ENCODE measurements around the gene IL7R.

The IL7R gene

DNA sequence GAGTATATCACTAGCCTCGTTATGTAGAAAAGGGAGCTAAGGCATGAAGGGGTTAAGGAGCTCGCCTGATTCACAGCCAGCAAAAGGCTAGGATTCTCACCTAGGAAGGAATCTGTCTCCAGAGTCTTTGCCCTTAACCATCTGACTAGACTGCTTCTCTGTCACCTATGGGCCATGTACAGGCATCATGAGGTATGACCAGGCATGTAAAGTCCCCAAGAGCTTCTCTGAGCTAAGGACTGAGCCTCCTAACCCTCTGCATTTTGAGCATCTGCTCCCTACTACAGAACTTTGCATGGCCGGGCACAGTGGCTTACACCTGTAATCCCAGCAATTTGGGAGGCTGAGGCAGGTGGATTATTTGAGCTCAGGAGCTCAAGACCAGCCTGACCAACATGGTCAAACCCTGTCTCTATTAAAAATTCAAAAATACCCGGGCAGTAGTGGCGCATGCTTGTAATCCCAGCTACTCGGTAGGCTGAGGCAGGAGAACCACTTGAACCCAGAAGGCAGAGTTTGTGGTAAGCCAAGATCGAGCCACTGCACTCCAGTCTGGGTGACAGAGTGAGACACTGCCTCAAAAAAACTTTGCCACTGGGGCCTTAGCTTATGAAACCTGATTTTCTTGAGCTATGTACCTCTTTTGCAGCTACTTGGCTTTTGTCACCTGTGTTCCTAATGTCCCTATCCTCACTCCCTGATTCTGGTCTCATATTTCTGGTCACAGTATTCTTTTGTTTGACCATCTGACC is 33.2 kb upstream of the IL7R start:
- H3K9me3 ChIP-seq (ENCODE audit: severe bottlenecking) = no peaks in the 10 kb centered on the region
- TF ChIP-seq, protein P1, sequence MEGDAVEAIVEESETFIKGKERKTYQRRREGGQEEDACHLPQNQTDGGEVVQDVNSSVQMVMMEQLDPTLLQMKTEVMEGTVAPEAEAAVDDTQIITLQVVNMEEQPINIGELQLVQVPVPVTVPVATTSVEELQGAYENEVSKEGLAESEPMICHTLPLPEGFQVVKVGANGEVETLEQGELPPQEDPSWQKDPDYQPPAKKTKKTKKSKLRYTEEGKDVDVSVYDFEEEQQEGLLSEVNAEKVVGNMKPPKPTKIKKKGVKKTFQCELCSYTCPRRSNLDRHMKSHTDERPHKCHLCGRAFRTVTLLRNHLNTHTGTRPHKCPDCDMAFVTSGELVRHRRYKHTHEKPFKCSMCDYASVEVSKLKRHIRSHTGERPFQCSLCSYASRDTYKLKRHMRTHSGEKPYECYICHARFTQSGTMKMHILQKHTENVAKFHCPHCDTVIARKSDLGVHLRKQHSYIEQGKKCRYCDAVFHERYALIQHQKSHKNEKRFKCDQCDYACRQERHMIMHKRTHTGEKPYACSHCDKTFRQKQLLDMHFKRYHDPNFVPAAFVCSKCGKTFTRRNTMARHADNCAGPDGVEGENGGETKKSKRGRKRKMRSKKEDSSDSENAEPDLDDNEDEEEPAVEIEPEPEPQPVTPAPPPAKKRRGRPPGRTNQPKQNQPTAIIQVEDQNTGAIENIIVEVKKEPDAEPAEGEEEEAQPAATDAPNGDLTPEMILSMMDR (IDR thresholded peaks at IDR 0.05; ENCODE audit: low read depth, low read length) = no peak
- no peak overlapping the region for H3K27ac ChIP-seq
- no peak overlapping the region for H3K4me3 ChIP-seq (ENCODE audit: low read depth, low read length)
- peaks cover 71% of the 10 kb centered on the region for H3K27me3 ChIP-seq (ENCODE audit: insufficient read depth, low read depth, severe bottlenecking)
- no peaks in the 10 kb centered on the region for H3K36me3 ChIP-seq
- DNase-seq = no peak

DNA sequence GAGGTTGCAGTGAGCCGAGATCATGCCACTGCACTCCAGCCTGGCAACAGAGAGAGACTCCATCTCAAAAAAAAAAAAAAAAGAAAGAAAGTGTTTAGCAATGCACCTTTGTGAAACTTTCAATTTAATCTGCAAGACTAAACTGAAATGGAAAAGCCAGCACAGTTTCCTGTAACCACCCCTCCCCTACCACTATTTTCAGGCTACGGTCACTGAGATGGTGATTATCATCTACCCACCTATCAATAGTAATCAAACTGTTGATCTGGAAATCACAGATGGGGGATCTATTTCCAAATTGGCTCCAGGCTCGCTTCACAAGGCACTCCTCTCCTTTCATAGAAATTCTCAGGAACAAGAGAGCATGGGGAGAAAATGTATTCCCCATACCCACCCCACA is 30.6 kb upstream of the IL7R start:
- Histone ChIP-seq H3K9me3 (ENCODE audit: severe bottlenecking) (no peaks in the 10 kb centered on the region), H3K4me3 (ENCODE audit: low read depth, low read length) (no peak overlapping the region), H3K27me3 (ENCODE audit: insufficient read depth, low read depth, severe bottlenecking) (peaks cover 76% of the 10 kb centered on the region), H3K36me3 (no peaks in the 10 kb centered on the region), H3K27ac (no peak overlapping the region)
- TF ChIP-seq, protein P1 (IDR thresholded peaks at IDR 0.05; ENCODE audit: low read depth, low read length) = no peak
- DNase-seq = no peak

DNA sequence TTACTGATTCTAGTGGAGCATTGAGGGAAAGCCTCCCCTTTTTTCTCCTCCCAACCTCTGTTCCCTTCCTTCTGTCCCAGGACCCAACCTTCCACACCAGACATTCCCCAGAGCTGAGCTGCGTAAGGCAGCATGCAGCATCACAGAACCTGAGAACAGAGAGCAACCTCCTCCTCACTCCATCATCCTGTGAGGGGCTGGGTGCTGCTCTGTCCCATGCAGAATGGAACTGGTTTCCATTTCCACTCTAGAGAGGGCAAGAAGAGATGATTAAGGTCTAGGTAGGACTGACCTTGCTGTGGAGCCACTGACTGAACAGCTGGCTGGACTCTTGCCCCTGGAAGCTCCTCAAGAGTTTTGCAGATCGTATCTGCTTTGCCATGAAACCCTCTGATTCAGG is 30.1 kb upstream of the IL7R start:
- TF ChIP-seq, protein P1 (IDR thresholded peaks at IDR 0.05; ENCODE audit: low read depth, low read length) = no peak
- no peak for DNase-seq
- Histone ChIP-seq H3K9me3 (ENCODE audit: severe bottlenecking) (no peaks in the 10 kb centered on the region), H3K36me3 (no peaks in the 10 kb centered on the region), H3K27ac (no peak overlapping the region), H3K27me3 (ENCODE audit: insufficient read depth, low read depth, severe bottlenecking) (peaks cover 79% of the 10 kb centered on the region), H3K4me3 (ENCODE audit: low read depth, low read length) (no peak overlapping the region)

DNA sequence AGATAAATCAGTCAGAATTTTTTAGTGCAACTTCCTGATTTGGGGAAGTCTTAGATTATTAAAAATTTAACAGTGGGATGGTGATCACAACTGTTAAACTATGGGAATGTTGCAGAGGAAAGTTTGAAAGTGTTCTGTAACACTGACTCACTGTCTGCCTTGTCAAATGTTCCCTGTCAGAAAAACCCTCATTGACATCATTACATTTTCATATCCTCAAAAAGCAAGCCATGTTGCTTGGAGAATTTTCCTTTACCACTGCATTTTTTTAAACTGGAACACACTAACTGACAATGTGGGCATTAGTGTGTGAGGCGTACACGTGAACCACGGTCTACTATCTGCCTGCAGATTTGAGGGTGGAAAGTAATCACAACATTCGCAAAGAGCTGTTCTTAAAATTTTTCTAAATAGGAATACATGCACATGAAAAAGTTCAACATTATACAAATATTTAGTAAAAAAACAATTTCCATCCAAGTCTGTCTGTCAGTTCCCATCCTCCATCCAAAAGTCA is 28.6 kb upstream of the IL7R start:
- TF ChIP-seq, protein P1 (IDR thresholded peaks at IDR 0.05; ENCODE audit: low read depth, low read length) = no peak
- no peak for DNase-seq
- Histone ChIP-seq H3K4me3 (ENCODE audit: low read depth, low read length) (no peak overlapping the region), H3K27ac (no peak overlapping the region), H3K36me3 (no peaks in the 10 kb centered on the region), H3K27me3 (ENCODE audit: insufficient read depth, low read depth, severe bottlenecking) (peaks cover 73% of the 10 kb centered on the region), H3K9me3 (ENCODE audit: severe bottlenecking) (no peaks in the 10 kb centered on the region)

GRCh38 chr5:35830587-35830986 is 26.1 kb upstream of the IL7R start:
- TF ChIP-seq, protein P1 (IDR thresholded peaks at IDR 0.05; ENCODE audit: low read depth, low read length) = no peak
- Histone ChIP-seq H3K27me3 (ENCODE audit: insufficient read depth, low read depth, severe bottlenecking) (peaks cover 71% of the 10 kb centered on the region), H3K9me3 (ENCODE audit: severe bottlenecking) (no peaks in the 10 kb centered on the region), H3K36me3 (no peaks in the 10 kb centered on the region), H3K4me3 (ENCODE audit: low read depth, low read length) (no peak overlapping the region), H3K27ac (no peak overlapping the region)
- no peak for DNase-seq

GRCh38 chr5:35832762-35833161 is 23.9 kb upstream of the IL7R start:
- no peaks in the 10 kb centered on the region for H3K9me3 ChIP-seq (ENCODE audit: severe bottlenecking)
- H3K27me3 ChIP-seq (ENCODE audit: insufficient read depth, low read depth, severe bottlenecking) = peaks cover 75% of the 10 kb centered on the region
- no peak overlapping the region for H3K27ac ChIP-seq
- H3K4me3 ChIP-seq (ENCODE audit: low read depth, low read length) = no peak overlapping the region
- TF ChIP-seq, protein P1 (IDR thresholded peaks at IDR 0.05; ENCODE audit: low read depth, low read length) = no peak
- H3K36me3 ChIP-seq = no peaks in the 10 kb centered on the region
- DNase-seq = no peak
